Measurements from ENCODE around the gene SMIM26. TPM values are rescaled to one million over a fixed set of nuclear protein-coding genes. Genes with fewer than 3 reads are reported as not detected.
A peak's percentile ranks its signal among the peaks of the same experiment; 100 is the strongest.

Gene SMIM26
- total and polyA plus RNA-seq, 2 of the 13 experiments (the other 11 are each of a cell fraction or from before 2014, with no cell fraction given): 214 to 249 TPM

- TF ChIP-seq RBM22 (optimal IDR thresholded peaks at IDR 0.05; ENCODE audit: low read length) (no peak), SNRNP70 (IDR thresholded peaks at IDR 0.05; ENCODE audit: low read depth, low read length) (no peak), ZBTB7A (CRISPR knock-in tag; IDR thresholded peaks at IDR 0.05) (no peak; the same call in 1 of the 2 replicates), AHR (CRISPR knock-in tag; IDR thresholded peaks at IDR 0.05) (peak; percentile 76; the same call in 1 of the 2 replicates), EED (CRISPR knock-in tag; IDR thresholded peaks at IDR 0.05) (peak; percentile 85; the same call in 1 of the 2 replicates), NR2C2 (CRISPR knock-in tag; IDR thresholded peaks at IDR 0.05; ENCODE audit: borderline replicate concordance) (peak; percentile 88), PITX1 (CRISPR knock-in tag; IDR thresholded peaks at IDR 0.05) (0 out of 2 replicates have a peak, but pooled peaks have one; percentile 32), ZUFSP (CRISPR knock-in tag; IDR thresholded peaks at IDR 0.05; ENCODE audit: borderline replicate concordance) (no peak), ZNF556 (CRISPR knock-in tag; IDR thresholded peaks at IDR 0.05; ENCODE audit: borderline replicate concordance) (peak; percentile 91), ZNF460 (CRISPR knock-in tag; IDR thresholded peaks at IDR 0.05; ENCODE audit: borderline replicate concordance) (no peak), MXD1 (CRISPR knock-in tag; IDR thresholded peaks at IDR 0.05) (no peak; the same call in 1 of the 2 replicates), GLMP (CRISPR knock-in tag; IDR thresholded peaks at IDR 0.05; ENCODE audit: borderline replicate concordance) (no peak), ZNF263 (CRISPR knock-in tag; IDR thresholded peaks at IDR 0.05) (peak; percentile 70), JDP2 (CRISPR knock-in tag; IDR thresholded peaks at IDR 0.05; ENCODE audit: borderline replicate concordance) (no peak), ZNF879 (CRISPR knock-in tag; IDR thresholded peaks at IDR 0.05) (no peak), YEATS2 (CRISPR knock-in tag; IDR thresholded peaks at IDR 0.05; ENCODE audit: borderline replicate concordance) (peak; percentile 65), ZSCAN30 (CRISPR knock-in tag; IDR thresholded peaks at IDR 0.05) (no peak), MAX (IDR thresholded peaks at IDR 0.05) (peak; percentile 94), JUN (CRISPR knock-in tag; IDR thresholded peaks at IDR 0.05) (0 out of 2 replicates have a peak, but pooled peaks have one; percentile 37), TFE3 (CRISPR knock-in tag; IDR thresholded peaks at IDR 0.05) (no peak; the same call in 1 of the 2 replicates), ERF (CRISPR knock-in tag; IDR thresholded peaks at IDR 0.05) (peak; percentile 43; the same call in 1 of the 2 replicates), ZNF20 (CRISPR knock-in tag; IDR thresholded peaks at IDR 0.05) (no peak), ZNF639 (CRISPR knock-in tag; conservative IDR thresholded peaks at IDR 0.05) (no peak; the same call in 1 of the 2 replicates), KLF11 (CRISPR knock-in tag; IDR thresholded peaks at IDR 0.05) (no peak)
Measured at GRCh38 chr20:18587665-18588573, 20.7 kb downstream of the SMIM26 start, which contains the start of gene DTD1 (continued).

All from HepG2 (cell line).